ENCODE results near the gene PPP1R37.

DNA sequence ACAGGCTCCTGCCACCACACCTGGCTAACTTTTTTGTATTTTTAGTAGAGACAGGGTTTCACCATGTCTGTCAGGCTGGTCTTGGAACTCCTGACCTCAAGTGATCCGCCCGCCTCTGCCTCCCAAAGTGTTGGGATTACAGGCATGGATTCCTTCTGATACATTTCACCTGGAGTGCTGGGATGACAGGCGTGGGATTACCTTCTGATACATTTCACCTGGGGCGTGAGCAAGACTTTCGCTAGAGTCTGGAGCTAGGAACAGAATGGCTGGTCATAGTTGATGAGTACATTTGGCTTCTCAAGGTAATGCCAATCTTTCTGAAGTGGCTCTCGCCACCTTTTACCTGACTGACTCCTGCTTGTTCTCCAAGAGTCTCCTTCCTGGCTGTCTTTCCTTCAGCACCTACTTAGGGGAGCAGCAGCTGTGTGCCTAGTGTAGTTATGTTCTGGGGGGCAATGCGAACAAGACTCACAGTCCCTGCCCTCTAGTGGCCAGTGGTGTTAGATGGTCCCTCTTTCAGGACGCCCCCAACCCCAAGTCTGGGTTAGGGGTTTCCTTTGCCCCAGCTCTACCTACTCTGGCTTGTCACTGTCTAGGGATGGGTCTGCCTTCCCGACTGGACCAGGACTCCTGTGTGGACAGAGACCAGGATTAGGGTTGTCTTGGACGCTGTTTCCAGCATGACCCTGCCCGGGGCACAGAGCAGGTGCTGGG is 19.3 kb downstream of the PPP1R37 start:
- TF ChIP-seq, protein P1, sequence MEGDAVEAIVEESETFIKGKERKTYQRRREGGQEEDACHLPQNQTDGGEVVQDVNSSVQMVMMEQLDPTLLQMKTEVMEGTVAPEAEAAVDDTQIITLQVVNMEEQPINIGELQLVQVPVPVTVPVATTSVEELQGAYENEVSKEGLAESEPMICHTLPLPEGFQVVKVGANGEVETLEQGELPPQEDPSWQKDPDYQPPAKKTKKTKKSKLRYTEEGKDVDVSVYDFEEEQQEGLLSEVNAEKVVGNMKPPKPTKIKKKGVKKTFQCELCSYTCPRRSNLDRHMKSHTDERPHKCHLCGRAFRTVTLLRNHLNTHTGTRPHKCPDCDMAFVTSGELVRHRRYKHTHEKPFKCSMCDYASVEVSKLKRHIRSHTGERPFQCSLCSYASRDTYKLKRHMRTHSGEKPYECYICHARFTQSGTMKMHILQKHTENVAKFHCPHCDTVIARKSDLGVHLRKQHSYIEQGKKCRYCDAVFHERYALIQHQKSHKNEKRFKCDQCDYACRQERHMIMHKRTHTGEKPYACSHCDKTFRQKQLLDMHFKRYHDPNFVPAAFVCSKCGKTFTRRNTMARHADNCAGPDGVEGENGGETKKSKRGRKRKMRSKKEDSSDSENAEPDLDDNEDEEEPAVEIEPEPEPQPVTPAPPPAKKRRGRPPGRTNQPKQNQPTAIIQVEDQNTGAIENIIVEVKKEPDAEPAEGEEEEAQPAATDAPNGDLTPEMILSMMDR (IDR thresholded peaks at IDR 0.05; ENCODE audit: poor library complexity, severe bottlenecking): no peak
- TF ChIP-seq EZH2 (IDR thresholded peaks at IDR 0.05; ENCODE audit: borderline replicate concordance, insufficient read depth, low read length, poor library complexity, severe bottlenecking) (no peak), POLR2AphosphoS5 (IDR thresholded peaks at IDR 0.05) (no peak), MXI1 (conservative IDR thresholded peaks at IDR 0.05; ENCODE audit: poor library complexity, severe bottlenecking) (no peak), EP300 (conservative IDR thresholded peaks at IDR 0.05; ENCODE audit: poor library complexity, severe bottlenecking) (no peak), RAD21 (conservative IDR thresholded peaks at IDR 0.05) (no peak)
